ENCODE measurements around the gene IFNLR1. TPM values are rescaled to one million over a fixed set of nuclear protein-coding genes. Genes with fewer than 3 reads are reported as not detected.

IFNLR1 gene
- total and polyA plus RNA-seq, 9 of the 15 experiments (the other 6 are each of a cell fraction or from before 2014, with no cell fraction given) = not detected

DNA sequence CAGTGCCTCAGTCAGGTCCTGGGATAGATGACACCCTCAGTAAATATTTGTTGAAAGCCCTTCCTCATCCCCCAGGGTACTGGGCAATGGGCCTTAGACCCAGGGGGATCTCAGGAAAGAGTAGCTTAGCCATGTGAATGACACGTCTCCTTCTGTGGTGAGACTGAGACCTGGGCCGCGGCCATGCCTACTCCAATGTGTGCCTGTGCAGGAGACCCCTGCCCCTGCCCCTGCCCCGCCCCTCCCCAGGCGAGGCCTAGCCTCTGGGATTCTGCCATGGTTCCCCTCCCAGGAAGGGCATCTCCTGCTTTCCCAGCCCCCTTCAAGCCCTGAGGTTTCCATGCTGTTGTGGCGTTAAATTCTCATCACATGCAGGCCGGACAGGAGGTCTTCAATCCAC, 82.2 kb downstream of the IFNLR1 start (continued):
- TF ChIP-seq, protein P1, sequence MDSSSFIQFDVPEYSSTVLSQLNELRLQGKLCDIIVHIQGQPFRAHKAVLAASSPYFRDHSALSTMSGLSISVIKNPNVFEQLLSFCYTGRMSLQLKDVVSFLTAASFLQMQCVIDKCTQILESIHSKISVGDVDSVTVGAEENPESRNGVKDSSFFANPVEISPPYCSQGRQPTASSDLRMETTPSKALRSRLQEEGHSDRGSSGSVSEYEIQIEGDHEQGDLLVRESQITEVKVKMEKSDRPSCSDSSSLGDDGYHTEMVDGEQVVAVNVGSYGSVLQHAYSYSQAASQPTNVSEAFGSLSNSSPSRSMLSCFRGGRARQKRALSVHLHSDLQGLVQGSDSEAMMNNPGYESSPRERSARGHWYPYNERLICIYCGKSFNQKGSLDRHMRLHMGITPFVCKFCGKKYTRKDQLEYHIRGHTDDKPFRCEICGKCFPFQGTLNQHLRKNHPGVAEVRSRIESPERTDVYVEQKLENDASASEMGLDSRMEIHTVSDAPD (CRISPR knock-in tag; IDR thresholded peaks at IDR 0.05) = no peak
- TF ChIP-seq ZBTB33 (CRISPR knock-in tag; IDR thresholded peaks at IDR 0.05) (no peak), TAF15 (IDR thresholded peaks at IDR 0.05; ENCODE audit: low read depth, low read length) (no peak), CXXC5 (CRISPR knock-in tag; IDR thresholded peaks at IDR 0.05) (no peak)

Other genes with a start within 250 kb of the IFNLR1 start
- gene PNRC2, start 227.5 kb downstream of the IFNLR1 start, total RNA-seq (2014; rRNA removed) = 120 and 127 TPM in 2 replicates
- 203 and 235 TPM in 2 replicates for gene PNRC2, start 227.5 kb downstream of the IFNLR1 start, total RNA-seq (2014; rRNA removed; fragmentation: Illumina TruSeq; extraction: Trizol)
- 222 and 230 TPM in 2 replicates for gene PNRC2, start 227.5 kb downstream of the IFNLR1 start, total RNA-seq (2015; rRNA removed; fragmentation: Illumina TruSeq; extraction: Trizol)
- gene PNRC2, start 227.5 kb downstream of the IFNLR1 start, total RNA-seq (2021) = 197 TPM in 2 replicates
- gene PNRC2, start 227.5 kb downstream of the IFNLR1 start, polyA plus RNA-seq (2011; rRNA removed) = 208 and 228 TPM in 2 replicates
- gene PNRC2, start 227.5 kb downstream of the IFNLR1 start, polyA plus RNA-seq (2014; fragmentation: Illumina TruSeq; extraction: Trizol) = 260 and 303 TPM in 2 replicates
- gene PNRC2, start 227.5 kb downstream of the IFNLR1 start, polyA plus RNA-seq (2014; fragmentation: Nextera tagmentation; extraction: Ambion mirVana) = 100 to 1,000 TPM; 178 to 212 TPM
- gene PNRC2, start 227.5 kb downstream of the IFNLR1 start, polyA plus RNA-seq (2014; rRNA removed) = 196 and 203 TPM in 2 replicates
- 147 and 154 TPM in 2 replicates for gene SRSF10, start 207.0 kb downstream of the IFNLR1 start, total RNA-seq (2014; rRNA removed)
- gene SRSF10, start 207.0 kb downstream of the IFNLR1 start, total RNA-seq (2014; rRNA removed; fragmentation: Illumina TruSeq; extraction: Trizol) = 246 and 266 TPM in 2 replicates
- gene SRSF10, start 207.0 kb downstream of the IFNLR1 start, total RNA-seq (2015; rRNA removed; fragmentation: Illumina TruSeq; extraction: Trizol) = 250 and 264 TPM in 2 replicates
- 154 and 165 TPM in 2 replicates for gene SRSF10, start 207.0 kb downstream of the IFNLR1 start, total RNA-seq (2021)
- 163 and 205 TPM in 2 replicates for gene SRSF10, start 207.0 kb downstream of the IFNLR1 start, polyA plus RNA-seq (2011; rRNA removed)
- 200 and 256 TPM in 2 replicates for gene SRSF10, start 207.0 kb downstream of the IFNLR1 start, polyA plus RNA-seq (2014; fragmentation: Illumina TruSeq; extraction: Trizol)
- 100 to 1,000 TPM; 191 to 226 TPM for gene SRSF10, start 207.0 kb downstream of the IFNLR1 start, polyA plus RNA-seq (2014; fragmentation: Nextera tagmentation; extraction: Ambion mirVana)
- gene SRSF10, start 207.0 kb downstream of the IFNLR1 start, polyA plus RNA-seq (2014; rRNA removed) = 173 and 184 TPM in 2 replicates
- not detected in 2 replicates for gene MYOM3, start 75.2 kb downstream of the IFNLR1 start, total RNA-seq (2014; rRNA removed)
- not detected in 2 replicates for gene MYOM3, start 75.2 kb downstream of the IFNLR1 start, total RNA-seq (2014; rRNA removed; fragmentation: Illumina TruSeq; extraction: Trizol)
- gene MYOM3, start 75.2 kb downstream of the IFNLR1 start, total RNA-seq (2015; rRNA removed; fragmentation: Illumina TruSeq; extraction: Trizol) = not detected in 2 replicates
- not detected in 2 replicates for gene MYOM3, start 75.2 kb downstream of the IFNLR1 start, total RNA-seq (2021)
- gene MYOM3, start 75.2 kb downstream of the IFNLR1 start, polyA plus RNA-seq (2011; rRNA removed) = 0.01 TPM in 1 of 2 replicates, not detected in the other
- gene MYOM3, start 75.2 kb downstream of the IFNLR1 start, polyA plus RNA-seq (2014; fragmentation: Illumina TruSeq; extraction: Trizol) = not detected in 2 replicates
- gene MYOM3, start 75.2 kb downstream of the IFNLR1 start, polyA plus RNA-seq (2014; fragmentation: Nextera tagmentation; extraction: Ambion mirVana) = not detected
- not detected in 2 replicates for gene MYOM3, start 75.2 kb downstream of the IFNLR1 start, polyA plus RNA-seq (2014; rRNA removed)
- gene IL22RA1, start 44.1 kb downstream of the IFNLR1 start, total RNA-seq (2014; rRNA removed) = not detected in 2 replicates
- not detected in 2 replicates for gene IL22RA1, start 44.1 kb downstream of the IFNLR1 start, total RNA-seq (2014; rRNA removed; fragmentation: Illumina TruSeq; extraction: Trizol)
- not detected in 2 replicates for gene IL22RA1, start 44.1 kb downstream of the IFNLR1 start, total RNA-seq (2015; rRNA removed; fragmentation: Illumina TruSeq; extraction: Trizol)
- gene IL22RA1, start 44.1 kb downstream of the IFNLR1 start, total RNA-seq (2021) = 0.11 TPM in 1 of 2 replicates, not detected in the other
- not detected in 2 replicates for gene IL22RA1, start 44.1 kb downstream of the IFNLR1 start, polyA plus RNA-seq (2011; rRNA removed)
- gene IL22RA1, start 44.1 kb downstream of the IFNLR1 start, polyA plus RNA-seq (2014; fragmentation: Illumina TruSeq; extraction: Trizol) = not detected in 2 replicates
- gene IL22RA1, start 44.1 kb downstream of the IFNLR1 start, polyA plus RNA-seq (2014; fragmentation: Nextera tagmentation; extraction: Ambion mirVana) = not detected
- not detected in 2 replicates for gene IL22RA1, start 44.1 kb downstream of the IFNLR1 start, polyA plus RNA-seq (2014; rRNA removed)
- gene GRHL3, start 132.1 kb upstream of the IFNLR1 start, total RNA-seq (2014; rRNA removed) = not detected in 2 replicates
- not detected in 2 replicates for gene GRHL3, start 132.1 kb upstream of the IFNLR1 start, total RNA-seq (2014; rRNA removed; fragmentation: Illumina TruSeq; extraction: Trizol)
- not detected in 2 replicates for gene GRHL3, start 132.1 kb upstream of the IFNLR1 start, total RNA-seq (2015; rRNA removed; fragmentation: Illumina TruSeq; extraction: Trizol)
- not detected in 2 replicates for gene GRHL3, start 132.1 kb upstream of the IFNLR1 start, total RNA-seq (2021)
- not detected in 2 replicates for gene GRHL3, start 132.1 kb upstream of the IFNLR1 start, polyA plus RNA-seq (2011; rRNA removed)
- 0.04 TPM in 1 of 2 replicates, not detected in the other for gene GRHL3, start 132.1 kb upstream of the IFNLR1 start, polyA plus RNA-seq (2014; fragmentation: Illumina TruSeq; extraction: Trizol)
- gene GRHL3, start 132.1 kb upstream of the IFNLR1 start, polyA plus RNA-seq (2014; fragmentation: Nextera tagmentation; extraction: Ambion mirVana) = under 1 TPM in 1 of 2 experiments, not detected in 1; 0.01 TPM
- gene GRHL3, start 132.1 kb upstream of the IFNLR1 start, polyA plus RNA-seq (2014; rRNA removed) = 0.65 TPM in 1 of 2 replicates, not detected in the other
- 6.7 and 7.6 TPM in 2 replicates for gene STPG1, start 226.5 kb upstream of the IFNLR1 start, total RNA-seq (2014; rRNA removed)
- gene STPG1, start 226.5 kb upstream of the IFNLR1 start, total RNA-seq (2014; rRNA removed; fragmentation: Illumina TruSeq; extraction: Trizol) = 8.2 and 8.3 TPM in 2 replicates
- 5.1 and 5.5 TPM in 2 replicates for gene STPG1, start 226.5 kb upstream of the IFNLR1 start, total RNA-seq (2015; rRNA removed; fragmentation: Illumina TruSeq; extraction: Trizol)
- gene STPG1, start 226.5 kb upstream of the IFNLR1 start, total RNA-seq (2021) = 7.2 and 7.6 TPM in 2 replicates
- 7.2 and 8.4 TPM in 2 replicates for gene STPG1, start 226.5 kb upstream of the IFNLR1 start, polyA plus RNA-seq (2011; rRNA removed)
- 9.0 and 10.1 TPM in 2 replicates for gene STPG1, start 226.5 kb upstream of the IFNLR1 start, polyA plus RNA-seq (2014; fragmentation: Illumina TruSeq; extraction: Trizol)
- 10 to 100 TPM; 10.4 to 11.9 TPM for gene STPG1, start 226.5 kb upstream of the IFNLR1 start, polyA plus RNA-seq (2014; fragmentation: Nextera tagmentation; extraction: Ambion mirVana)
- 5.0 and 9.4 TPM in 2 replicates for gene STPG1, start 226.5 kb upstream of the IFNLR1 start, polyA plus RNA-seq (2014; rRNA removed)
- gene NIPAL3, start 228.5 kb upstream of the IFNLR1 start, total RNA-seq (2014; rRNA removed) = 15.4 and 24.7 TPM in 2 replicates
- 16.3 and 16.6 TPM in 2 replicates for gene NIPAL3, start 228.5 kb upstream of the IFNLR1 start, total RNA-seq (2014; rRNA removed; fragmentation: Illumina TruSeq; extraction: Trizol)
- 11.3 and 11.4 TPM in 2 replicates for gene NIPAL3, start 228.5 kb upstream of the IFNLR1 start, total RNA-seq (2015; rRNA removed; fragmentation: Illumina TruSeq; extraction: Trizol)
- 26.0 and 26.3 TPM in 2 replicates for gene NIPAL3, start 228.5 kb upstream of the IFNLR1 start, total RNA-seq (2021)
- 16.0 and 18.2 TPM in 2 replicates for gene NIPAL3, start 228.5 kb upstream of the IFNLR1 start, polyA plus RNA-seq (2011; rRNA removed)
- gene NIPAL3, start 228.5 kb upstream of the IFNLR1 start, polyA plus RNA-seq (2014; fragmentation: Illumina TruSeq; extraction: Trizol) = 20.0 and 21.3 TPM in 2 replicates
- gene NIPAL3, start 228.5 kb upstream of the IFNLR1 start, polyA plus RNA-seq (2014; fragmentation: Nextera tagmentation; extraction: Ambion mirVana) = 10 to 100 TPM; 10.5 to 12.2 TPM
- 13.8 and 16.2 TPM in 2 replicates for gene NIPAL3, start 228.5 kb upstream of the IFNLR1 start, polyA plus RNA-seq (2014; rRNA removed)

Measured in K562 (cell line).